ENCODE results near the gene AGPAT2. TPM values are rescaled to one million over a fixed set of nuclear protein-coding genes. Genes with fewer than 3 reads are reported as not detected.

Gene AGPAT2
- total and polyA plus RNA-seq, 8 donors: 24.9 to 170 (median 35.4) TPM

- DNase-seq (peak; percentile 85 to 96 (median 90)), ATAC-seq (peak; percentile 89)
- intact Hi-C loops (cut with DNase I): no loop called here
- peak; percentile 88 to 90 for TF ChIP-seq CTCF (IDR thresholded peaks at IDR 0.05)
- Histone ChIP-seq H3K36me3 (peaks cover 0 to 37% of the 10 kb centered on the region in 2 donors), H3K27me3 (peaks cover 0 to 8% of the 10 kb centered on the region in 2 donors), H3K27ac (peak overlapping the region; percentile 57 to 83), H3K4me3 (peak overlapping the region; percentile 83 to 91), H3K9me3 (no peaks in the 10 kb centered on the region), H3K4me1 (peaks cover 19 to 55% of the 10 kb centered on the region in 2 donors)
Measured at GRCh38 chr9:136728080-136728547, 40.9 kb upstream of the AGPAT2 start.

DNA sequence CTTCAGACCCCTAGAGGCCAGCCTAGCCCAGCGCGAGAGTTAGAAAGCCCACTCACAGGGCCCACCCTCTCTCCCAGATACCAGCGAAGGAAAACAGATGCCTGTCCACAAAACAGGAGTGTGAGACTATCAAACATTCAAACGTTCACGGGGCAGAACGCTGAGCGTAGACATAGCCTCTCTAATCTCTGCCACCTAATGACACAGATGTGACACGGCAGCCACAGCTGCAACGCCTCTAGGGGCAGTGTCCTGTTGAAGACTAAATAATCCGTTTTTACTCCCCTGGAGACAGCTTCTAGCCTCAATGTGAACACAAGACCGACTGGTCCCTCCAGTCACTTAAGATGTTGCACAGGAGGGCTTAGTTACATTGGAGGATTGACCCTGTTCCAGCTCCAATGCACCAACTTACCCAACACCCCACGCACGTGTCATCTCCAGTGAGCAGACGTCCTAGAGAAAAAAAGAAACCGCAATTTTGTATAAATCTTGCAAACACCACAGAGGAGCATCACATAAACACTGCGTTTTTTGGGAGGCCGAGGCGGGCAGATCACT lies 39.5 kb upstream of the AGPAT2 start:
- Histone ChIP-seq H3K36me3 (peaks cover 0 to 51% of the 10 kb centered on the region in 2 donors), H3K4me1 (peaks cover 19 to 69% of the 10 kb centered on the region in 2 donors), H3K4me3 (peak overlapping the region; percentile 83 to 91), H3K9me3 (no peaks in the 10 kb centered on the region), H3K27me3 (peaks cover 0 to 8% of the 10 kb centered on the region in 2 donors), H3K27ac (peak overlapping the region in 1 of 2 donors; percentile 26)
- TF ChIP-seq CTCF (IDR thresholded peaks at IDR 0.05): peak in 1 of 2 donors; percentile 27
- intact Hi-C loops (cut with DNase I): no loop called here
- DNase-seq (no peak), ATAC-seq (peak; percentile 32)

DNA sequence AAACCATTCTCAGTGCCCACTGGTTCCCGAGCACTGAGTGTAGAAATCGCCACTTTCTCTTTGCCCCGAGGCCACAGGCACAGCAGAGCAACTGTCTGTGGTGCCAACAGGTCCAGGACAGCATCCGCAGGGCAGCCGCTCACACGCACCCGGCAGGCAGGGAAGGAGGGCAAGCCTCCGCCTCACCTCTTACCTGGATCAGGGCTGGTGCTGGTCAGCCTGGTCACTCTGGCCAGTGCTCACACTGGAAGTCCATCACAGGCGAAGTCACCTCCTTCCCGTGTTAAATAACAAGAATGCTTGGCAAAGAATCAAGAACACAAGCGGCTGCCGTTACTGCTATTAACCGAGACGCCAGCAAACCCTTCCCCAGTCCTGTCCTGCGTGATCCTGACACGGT lies 38.9 kb upstream of the AGPAT2 start:
- Histone ChIP-seq H3K9me3 (no peaks in the 10 kb centered on the region), H3K4me3 (peak overlapping the region; percentile 83 to 91), H3K36me3 (peaks cover 0 to 57% of the 10 kb centered on the region in 2 donors), H3K4me1 (peaks cover 19 to 75% of the 10 kb centered on the region in 2 donors), H3K27me3 (peaks cover 0 to 8% of the 10 kb centered on the region in 2 donors), H3K27ac (no peak overlapping the region)
- DNase-seq (no peak), ATAC-seq (no peak)
- intact Hi-C loops (cut with DNase I): no loop called here
- TF ChIP-seq CTCF (IDR thresholded peaks at IDR 0.05): no peak

GRCh38 chr9:136725612-136726011 lies 38.4 kb upstream of the AGPAT2 start:
- Histone ChIP-seq H3K4me1 (peaks cover 19 to 80% of the 10 kb centered on the region in 2 donors), H3K36me3 (peaks cover 0 to 62% of the 10 kb centered on the region in 2 donors), H3K4me3 (peak overlapping the region in 1 of 2 donors; percentile 83), H3K27ac (no peak overlapping the region), H3K9me3 (no peaks in the 10 kb centered on the region), H3K27me3 (peaks cover 0 to 8% of the 10 kb centered on the region in 2 donors)
- intact Hi-C loops (cut with DNase I): no loop called here
- no peak for TF ChIP-seq CTCF (IDR thresholded peaks at IDR 0.05)
- ATAC-seq: peak; percentile 7
- no peak for DNase-seq

DNA sequence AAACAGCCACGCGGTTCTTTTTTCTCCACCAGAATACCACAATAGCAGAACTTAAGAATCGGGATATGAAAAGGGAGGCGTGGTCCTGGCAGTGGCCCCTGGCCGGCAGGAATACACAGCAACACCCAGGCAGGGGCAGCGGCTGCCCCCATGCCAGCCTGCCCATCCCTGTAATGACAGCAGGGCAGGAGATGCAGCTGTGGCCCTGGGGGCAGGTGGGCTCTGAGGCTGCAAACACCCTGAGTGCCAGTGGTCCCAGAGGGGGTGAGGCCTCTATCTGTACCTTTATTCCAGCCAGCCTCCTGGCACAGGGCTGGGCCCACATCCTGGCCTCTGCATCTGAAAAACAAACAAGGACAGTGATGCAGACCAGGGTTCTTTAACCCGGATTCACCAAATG lies 37.5 kb upstream of the AGPAT2 start:
- Histone ChIP-seq H3K27me3 (peaks cover 0 to 8% of the 10 kb centered on the region in 2 donors), H3K4me3 (peak overlapping the region in 1 of 2 donors; percentile 83), H3K4me1 (peaks cover 19 to 86% of the 10 kb centered on the region in 2 donors), H3K9me3 (no peaks in the 10 kb centered on the region), H3K27ac (no peak overlapping the region), H3K36me3 (peaks cover 0 to 63% of the 10 kb centered on the region in 2 donors)
- ATAC-seq (no peak), DNase-seq (no peak)
- intact Hi-C loops (cut with DNase I): no loop called here
- no peak for TF ChIP-seq CTCF (IDR thresholded peaks at IDR 0.05)

Data from left lung (tissue), 10 donors.